ENCODE results near the gene C6orf141.

C6orf141 gene

GRCh38 chr6:49548613-49549304 lies 1.7 kb upstream of the C6orf141 start:
- H3K79me2 ChIP-seq (ENCODE audit: insufficient read depth, low read length): no peaks in the 10 kb centered on the region
- H3K4me3 ChIP-seq (ENCODE audit: insufficient read depth, low read length, poor library complexity, severe bottlenecking): no peak overlapping the region
- TF ChIP-seq EZH2phosphoT487 (conservative IDR thresholded peaks at IDR 0.05; ENCODE audit: low read length) (no peak), CTCF (IDR thresholded peaks at IDR 0.05; ENCODE audit: insufficient read depth, low read length, poor library complexity, severe bottlenecking) (no peak)
- no peaks in the 10 kb centered on the region for H4K20me1 ChIP-seq (ENCODE audit: low read depth, low read length)
- H3K4me2 ChIP-seq (ENCODE audit: low read depth, low read length, poor library complexity, severe bottlenecking): no peak overlapping the region
- H2AFZ ChIP-seq (ENCODE audit: low read depth, low read length, severe bottlenecking): no peak overlapping the region
- H3K9me2 ChIP-seq (replicated peaks; ENCODE audit: insufficient read depth, low read length): no peaks in the 10 kb centered on the region
- no peak overlapping the region for H3K9ac ChIP-seq (ENCODE audit: low read length)
- no peaks in the 10 kb centered on the region for H3K9me3 ChIP-seq (ENCODE audit: insufficient read depth, low read length)
- no peaks in the 10 kb centered on the region for H3K27me3 ChIP-seq (ENCODE audit: low read length)
- no peak overlapping the region for H3K27ac ChIP-seq (ENCODE audit: low read depth, low read length)
- no peaks in the 10 kb centered on the region for H3F3A ChIP-seq (ENCODE audit: insufficient read depth)
- H3K36me3 ChIP-seq (ENCODE audit: low read length): no peaks in the 10 kb centered on the region

- no peaks in the 10 kb centered on the region for H3K9me2 ChIP-seq (replicated peaks; ENCODE audit: insufficient read depth, low read length)
- no peaks in the 10 kb centered on the region for H4K20me1 ChIP-seq (ENCODE audit: low read depth, low read length)
- H3F3A ChIP-seq (ENCODE audit: insufficient read depth): no peaks in the 10 kb centered on the region
- no peak overlapping the region for H3K4me2 ChIP-seq (ENCODE audit: low read depth, low read length, poor library complexity, severe bottlenecking)
- H3K9me3 ChIP-seq (ENCODE audit: insufficient read depth, low read length): no peaks in the 10 kb centered on the region
- no peak overlapping the region for H3K4me3 ChIP-seq (ENCODE audit: insufficient read depth, low read length, poor library complexity, severe bottlenecking)
- no peaks in the 10 kb centered on the region for H3K36me3 ChIP-seq (ENCODE audit: low read length)
- no peak overlapping the region for H3K9ac ChIP-seq (ENCODE audit: low read length)
- no peaks in the 10 kb centered on the region for H3K27me3 ChIP-seq (ENCODE audit: low read length)
- no peak overlapping the region for H3K27ac ChIP-seq (ENCODE audit: low read depth, low read length)
- TF ChIP-seq EZH2phosphoT487 (conservative IDR thresholded peaks at IDR 0.05; ENCODE audit: low read length) (no peak), CTCF (IDR thresholded peaks at IDR 0.05; ENCODE audit: insufficient read depth, low read length, poor library complexity, severe bottlenecking) (no peak)
- H2AFZ ChIP-seq (ENCODE audit: low read depth, low read length, severe bottlenecking): no peak overlapping the region
- H3K79me2 ChIP-seq (ENCODE audit: insufficient read depth, low read length): no peaks in the 10 kb centered on the region
Observed at GRCh38 chr6:49549691-49550491, 577 bp upstream of the C6orf141 start.

GRCh38 chr6:49551078-49551865 lies 804 bp downstream of the C6orf141 start:
- Histone ChIP-seq H3K36me3 (ENCODE audit: low read length) (no peaks in the 10 kb centered on the region), H4K20me1 (ENCODE audit: low read depth, low read length) (no peaks in the 10 kb centered on the region), H2AFZ (ENCODE audit: low read depth, low read length, severe bottlenecking) (no peak overlapping the region), H3K9me3 (ENCODE audit: insufficient read depth, low read length) (no peaks in the 10 kb centered on the region), H3K4me3 (ENCODE audit: insufficient read depth, low read length, poor library complexity, severe bottlenecking) (no peak overlapping the region), H3K9ac (ENCODE audit: low read length) (no peak overlapping the region), H3K27ac (ENCODE audit: low read depth, low read length) (no peak overlapping the region), H3K9me2 (replicated peaks; ENCODE audit: insufficient read depth, low read length) (no peaks in the 10 kb centered on the region), H3K4me2 (ENCODE audit: low read depth, low read length, poor library complexity, severe bottlenecking) (no peak overlapping the region), H3K79me2 (ENCODE audit: insufficient read depth, low read length) (no peaks in the 10 kb centered on the region), H3K27me3 (ENCODE audit: low read length) (no peaks in the 10 kb centered on the region), H3F3A (ENCODE audit: insufficient read depth) (no peaks in the 10 kb centered on the region)
- no peak for TF ChIP-seq EZH2phosphoT487 (conservative IDR thresholded peaks at IDR 0.05; ENCODE audit: low read length)
- TF ChIP-seq CTCF (IDR thresholded peaks at IDR 0.05; ENCODE audit: insufficient read depth, low read length, poor library complexity, severe bottlenecking): no peak
